ENCODE measurements around the gene CENPM.

GRCh38 chr22:41916745-41917358 lies 30.1 kb downstream of the CENPM start:
- TF ChIP-seq CTCF (optimal IDR thresholded peaks at IDR 0.05 in 1 of 3, IDR thresholded peaks at IDR 0.05 in 1 of 3, conservative IDR thresholded peaks at IDR 0.05 in 1 of 3; ENCODE audit: extremely low read depth in 1 of 3, insufficient read depth in 2 of 3, low read length in 3 of 3), result no peak
- no peak for TF ChIP-seq EZH2 (IDR thresholded peaks at IDR 0.05; ENCODE audit: low read length)
